GM12892 (cell line): ENCODE data around the gene THSD7B.

Experiments used
- POLR2A ChIP-seq: IDR thresholded peaks from 2 replicates; pipeline ENCODE4 v1.6.1; 2011; ENCODE audit warnings: low read depth, low read length, control low read depth
- POLR2AphosphoS5 ChIP-seq: IDR thresholded peaks from 2 replicates; pipeline ENCODE4 v1.6.1; 2011; ENCODE audit warnings: low read depth, low read length, control low read depth

GRCh38 chr2:137345994-137346393 lies 580.6 kb downstream of the THSD7B start:
- TF ChIP-seq POLR2A (no peak), POLR2AphosphoS5 (no peak)
